Caco-2 (cell line): ENCODE results near the gene PCBD1. TPM values are rescaled to one million over a fixed set of nuclear protein-coding genes. Genes with fewer than 3 reads are reported as not detected.

Source experiments
- BruUV-seq: library from RNA; stranded (reverse); fragments of 400-500 nt; replicated peaks from 2 replicates; lab custom pipeline; 2021; lab: Mats Ljungman, UMichigan
- CTCF ChIA-PET: fragments of 300-600 bp; sonication (Branson Sonifier 250); formaldehyde crosslinking; loops from one replicate; lab custom pipeline; 2022; ENCODE audit warnings: antibody characterized with exemption; lab: Charles Lee
- POLR2A ChIA-PET: fragments of 300-600 bp; sonication (Branson Sonifier 250); formaldehyde crosslinking; loops from one replicate; lab custom pipeline; 2022; ENCODE audit warnings: antibody characterized with exemption; lab: Charles Lee
- DNase-seq, 2 experiments: peaks; one replicate each; pipeline versions ENCODE4 v3.0.0 to v3.0.0-alpha.2; 2020 to 2022
- H3K27me3 ChIP-seq: replicated peaks from 2 replicates; pipeline ENCODE4 v1.6.0; 2011; ENCODE audit warnings: low read length; ENCODE audit not compliant: control insufficient read depth, insufficient read depth
- H3K36me3 ChIP-seq: 2 replicates; pipeline ENCODE4 v1.5.1; 2011; ENCODE audit warnings: low read length; ENCODE audit not compliant: control insufficient read depth, insufficient read depth
- H3K4me1 ChIP-seq: fragments of 250-450 bp; sonication (Bioruptor Pico); 2 replicates; pipeline ENCODE4 v1.5.1; 2020; ENCODE audit warnings: mild to moderate bottlenecking
- H3K4me3 ChIP-seq: 2 replicates; pipeline ENCODE4 v1.5.1; 2011; ENCODE audit warnings: low read depth, mild to moderate bottlenecking, control low read depth, low read length
- H3K9me3 ChIP-seq: fragments of 250-450 bp; sonication (Bioruptor Pico); 2 replicates; pipeline ENCODE4 v1.5.1; 2020; ENCODE audit warnings: mild to moderate bottlenecking, moderate library complexity
- H3K27ac Mint-ChIP-seq: one replicate; pipeline ENCODE4 v1.8.0; 2022; ENCODE audit warnings: mixed read lengths; ENCODE audit not compliant: unreplicated experiment
- H3K27me3 Mint-ChIP-seq: one replicate; pipeline ENCODE4 v1.8.0; 2022; ENCODE audit warnings: mixed read lengths; ENCODE audit not compliant: insufficient read depth, unreplicated experiment
- H3K36me3 Mint-ChIP-seq: one replicate; pipeline ENCODE4 v1.8.0; 2022; ENCODE audit warnings: mild to moderate bottlenecking, mixed read lengths; ENCODE audit not compliant: insufficient read depth, unreplicated experiment
- H3K4me1 Mint-ChIP-seq: one replicate; pipeline ENCODE4 v1.8.0; 2022; ENCODE audit warnings: low read depth, mixed read lengths; ENCODE audit not compliant: unreplicated experiment
- H3K4me3 Mint-ChIP-seq: one replicate; pipeline ENCODE4 v1.8.0; 2022; ENCODE audit warnings: mild to moderate bottlenecking, moderate library complexity, mixed read lengths; ENCODE audit not compliant: unreplicated experiment
- H3K9me3 Mint-ChIP-seq: one replicate; pipeline ENCODE4 v1.8.0; 2022; ENCODE audit warnings: mixed read lengths; ENCODE audit not compliant: unreplicated experiment
- CTCF ChIP-seq, 2 experiments: fragments of 200-600 bp in 1 of 2; IDR thresholded peaks; 1 replicate in 1 of 2; 2 replicates in 1 of 2; pipeline versions ENCODE4 v1.5.1 to v1.8.0; 2011 to 2022; ENCODE audit warnings: antibody characterized with exemption in 1 of 2, control low read depth in 1 of 2, inconsistent platforms in 1 of 2, low read depth in 1 of 2, low read length in 1 of 2, mild to moderate bottlenecking in 1 of 2, moderate library complexity in 1 of 2; ENCODE audit not compliant: insufficient read depth in 1 of 2, severe bottlenecking in 1 of 2, unreplicated experiment in 1 of 2
- intact Hi-C: fragments of 100-400 bp; cut with micrococcal nuclease; formaldehyde crosslinking; loops from one replicate; pipeline ENCODE4 v1.10.0; 2022; ENCODE audit not compliant: unreplicated experiment
- total RNA-seq: library from RNA; stranded (reverse); gene quantifications from 2 replicates; pipeline ENCODE4 v1.2.3, GENCODE V29; 2022

The PCBD1 gene
- total RNA-seq, 1 experiment from 2014 or later = 252 TPM

- H3K27ac Mint-ChIP-seq = no peak overlapping the region
- no peaks in the 10 kb centered on the region for H3K36me3 ChIP-seq
- POLR2A ChIA-PET = no interaction called here
- H3K4me1 Mint-ChIP-seq = peaks cover 15% of the 10 kb centered on the region
- H3K4me3 Mint-ChIP-seq = no peak overlapping the region
- no peaks in the 10 kb centered on the region for H3K27me3 Mint-ChIP-seq
- no peaks in the 10 kb centered on the region for H3K9me3 Mint-ChIP-seq
- no peak overlapping the region for H3K4me3 ChIP-seq
- BruUV-seq = no TSS peak
- TF ChIP-seq CTCF (IDR thresholded peaks at IDR 0.05; ENCODE audit: insufficient read depth in 1 of 2, low read depth in 1 of 2, low read length in 1 of 2, severe bottlenecking in 1 of 2, unreplicated experiment in 1 of 2) = no peak
- peaks cover 13% of the 10 kb centered on the region for H3K36me3 Mint-ChIP-seq
- intact Hi-C loops = no loop called here
- H3K9me3 ChIP-seq = no peaks in the 10 kb centered on the region; the same call in 1 of the 2 replicates
- H3K27me3 ChIP-seq = no peaks in the 10 kb centered on the region
- CTCF ChIA-PET = interaction anchor here (1.2 kb wide), 1 partner anchor 11 kb away, joined by 4 read pairs; no protein-coding TSS in a partner anchor
- peaks cover 25% of the 10 kb centered on the region for H3K4me1 ChIP-seq
- DNase-seq = no peak
These were observed 3.3 kb upstream of the PCBD1 start for GRCh38 chr10:70891627-70892026.

- H3K9me3 ChIP-seq = no peaks in the 10 kb centered on the region
- no peaks in the 10 kb centered on the region for H3K27me3 ChIP-seq
- Mint-ChIP-seq H3K9me3 (no peaks in the 10 kb centered on the region), H3K4me1 (peaks cover 21% of the 10 kb centered on the region), H3K27ac (no peak overlapping the region), H3K4me3 (no peak overlapping the region), H3K36me3 (peaks cover 19% of the 10 kb centered on the region), H3K27me3 (no peaks in the 10 kb centered on the region)
- peak in 1 of 2 experiments; percentile 49 for DNase-seq
- H3K36me3 ChIP-seq = peaks cover 3% of the 10 kb centered on the region; the same call in 1 of the 2 replicates
- TF ChIP-seq CTCF (IDR thresholded peaks at IDR 0.05; ENCODE audit: insufficient read depth in 1 of 2, low read depth in 1 of 2, low read length in 1 of 2, severe bottlenecking in 1 of 2, unreplicated experiment in 1 of 2) = no peak
- POLR2A ChIA-PET = no interaction called here
- CTCF ChIA-PET = interaction anchor here (1.2 kb wide), 1 partner anchor 12 kb away, joined by 4 read pairs; no protein-coding TSS in a partner anchor
- peaks cover 19% of the 10 kb centered on the region for H3K4me1 ChIP-seq
- BruUV-seq = no TSS peak
- intact Hi-C loops = no loop called here
- no peak overlapping the region for H3K4me3 ChIP-seq
These were observed 2.6 kb upstream of the PCBD1 start for GRCh38 chr10:70890917-70891431.

DNA sequence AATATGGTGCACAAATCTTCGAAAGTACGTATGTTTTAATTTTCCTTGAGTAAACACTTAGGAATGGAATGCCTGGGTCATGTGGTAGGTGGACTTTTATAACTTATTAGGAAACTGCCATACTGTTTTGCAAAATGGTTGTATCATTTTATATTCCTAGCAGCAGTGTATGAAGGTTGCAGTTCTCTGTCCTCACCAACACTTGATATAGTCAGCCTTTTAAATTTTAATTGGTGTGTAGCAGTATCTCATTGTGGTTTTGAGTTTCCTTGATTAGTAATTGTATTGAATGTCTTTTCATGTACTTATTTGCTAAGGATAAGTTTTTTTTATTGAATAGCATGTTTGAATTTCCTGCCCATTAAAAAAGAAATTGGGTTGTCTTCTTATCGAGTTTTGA lies 926 bp upstream of the PCBD1 start:
- peaks cover 22% of the 10 kb centered on the region for H3K4me1 Mint-ChIP-seq
- no TSS peak for BruUV-seq
- intact Hi-C loops = no loop called here
- no peaks in the 10 kb centered on the region for H3K9me3 ChIP-seq
- no peaks in the 10 kb centered on the region for H3K27me3 Mint-ChIP-seq
- no peaks in the 10 kb centered on the region for H3K27me3 ChIP-seq
- H3K36me3 ChIP-seq = peaks cover 14% of the 10 kb centered on the region
- peak overlapping the region; percentile 98 for H3K4me3 ChIP-seq
- ChIA-PET CTCF (no interaction called here), POLR2A (no interaction called here)
- H3K4me1 ChIP-seq = peaks cover 14% of the 10 kb centered on the region
- peak overlapping the region; percentile 67 for H3K27ac Mint-ChIP-seq
- H3K36me3 Mint-ChIP-seq = peaks cover 36% of the 10 kb centered on the region
- H3K4me3 Mint-ChIP-seq = peak overlapping the region; percentile 83
- no peak for DNase-seq
- H3K9me3 Mint-ChIP-seq = no peaks in the 10 kb centered on the region
- TF ChIP-seq CTCF (IDR thresholded peaks at IDR 0.05; ENCODE audit: insufficient read depth in 1 of 2, low read depth in 1 of 2, low read length in 1 of 2, severe bottlenecking in 1 of 2, unreplicated experiment in 1 of 2) = no peak
